CD14-positive monocyte (primary cell): ENCODE data around the gene MED9. TPM values are rescaled to one million over a fixed set of nuclear protein-coding genes. Genes with fewer than 3 reads are reported as not detected.

Experiments used
- DNase-seq, 3 donors: peaks; one replicate each; pipeline ENCODE4 v3.0.0-alpha.2; 2011 to 2022
- H2AFZ ChIP-seq: 2 replicates; pipeline ENCODE4 v1.6.0; 2012; ENCODE audit warnings: mild to moderate bottlenecking, low read depth, low read length, inconsistent platforms; ENCODE audit not compliant: insufficient read depth, poor library complexity, severe bottlenecking
- H3K27ac ChIP-seq, 2 donors: 1 replicate in 1 of 2; 2 replicates in 1 of 2; pipeline ENCODE4 v1.5.1; 2012 to 2013; ENCODE audit warnings: low read length in 2 of 2, control low read depth in 1 of 2, inconsistent platforms in 1 of 2, low read depth in 1 of 2, mild to moderate bottlenecking in 1 of 2
- H3K27me3 ChIP-seq, 2 donors: one replicate each; pipeline versions ENCODE4 v1.6.0 to v1.6.1; 2011 to 2013; ENCODE audit warnings: low read length in 2 of 2; ENCODE audit not compliant: control insufficient read depth in 2 of 2, insufficient read depth in 2 of 2
- H3K36me3 ChIP-seq, 2 donors: replicated peaks in 1 of 2; 1 replicate in 1 of 2; 2 replicates in 1 of 2; pipeline versions ENCODE4 v1.5.1 to v1.6.1; 2012 to 2013; ENCODE audit warnings: low read length in 2 of 2, control low read depth in 1 of 2, inconsistent platforms in 1 of 2, mild to moderate bottlenecking in 1 of 2; ENCODE audit not compliant: insufficient read depth in 2 of 2, control insufficient read depth in 1 of 2
- H3K4me1 ChIP-seq, 2 donors: 1 replicate in 1 of 2; 2 replicates in 1 of 2; pipeline versions ENCODE4 v1.5.1 to v1.6.1; 2012 to 2013; ENCODE audit warnings: low read length in 2 of 2, control low read depth in 1 of 2, inconsistent platforms in 1 of 2, mild to moderate bottlenecking in 1 of 2, moderate library complexity in 1 of 2; ENCODE audit not compliant: insufficient read depth in 2 of 2, control insufficient read depth in 1 of 2
- H3K4me2 ChIP-seq: replicated peaks from 2 replicates; pipeline ENCODE3; 2012; ENCODE audit warnings: low read length, moderate library complexity, mild to moderate bottlenecking; ENCODE audit not compliant: poor library complexity, severe bottlenecking; ENCODE audit errors: extremely low read depth
- H3K4me3 ChIP-seq, 3 experiments: fragments of 200-600 bp in 1 of 3; sonication (generic) in 1 of 3; replicated peaks in 1 of 3; 1 replicate in 2 of 3; 2 replicates in 1 of 3; pipeline ENCODE4 v1.5.1; 2011 to 2013; ENCODE audit warnings: low read length in 3 of 3, mild to moderate bottlenecking in 3 of 3, control low read depth in 2 of 3, low read depth in 2 of 3, inconsistent platforms in 1 of 3, moderate library complexity in 1 of 3
- H3K79me2 ChIP-seq: 2 replicates; pipeline ENCODE4 v1.6.0; 2012; ENCODE audit warnings: mild to moderate bottlenecking, control low read depth, inconsistent platforms, low read length, moderate library complexity; ENCODE audit not compliant: insufficient read depth
- H3K9ac ChIP-seq: 2 replicates; pipeline ENCODE4 v1.6.0; 2017; ENCODE audit warnings: low read length, mild to moderate bottlenecking; ENCODE audit not compliant: insufficient read depth, poor library complexity, severe bottlenecking
- H3K9me3 ChIP-seq, 2 donors: replicated peaks in 1 of 2; 1 replicate in 1 of 2; 2 replicates in 1 of 2; pipeline versions ENCODE4 v1.5.1 to v1.6.1; 2012 to 2013; ENCODE audit warnings: low read length in 2 of 2, control low read depth in 1 of 2; ENCODE audit not compliant: control insufficient read depth in 1 of 2, insufficient read depth in 1 of 2
- H4K20me1 ChIP-seq: 2 replicates; pipeline ENCODE4 v1.6.0; 2012; ENCODE audit warnings: mild to moderate bottlenecking, low read length, control low read depth, moderate library complexity; ENCODE audit not compliant: insufficient read depth
- H3K27ac Mint-ChIP-seq, 7 donors: one replicate each; pipeline ENCODE4 v1.8.0; 2020; ENCODE audit warnings: mild to moderate bottlenecking in 7 of 7, mixed read lengths in 7 of 7, moderate library complexity in 6 of 7, inconsistent platforms in 2 of 7
- H3K27me3 Mint-ChIP-seq, 3 donors: one replicate each; pipeline ENCODE4 v1.8.0; 2021 to 2022; ENCODE audit warnings: low read depth in 3 of 3, mild to moderate bottlenecking in 3 of 3, mixed read lengths in 3 of 3, moderate library complexity in 3 of 3, inconsistent platforms in 1 of 3
- H3K36me3 Mint-ChIP-seq, 2 donors: one replicate each; pipeline ENCODE4 v1.8.0; 2020; ENCODE audit warnings: mixed read lengths in 2 of 2, inconsistent platforms in 1 of 2, mild to moderate bottlenecking in 1 of 2
- H3K4me1 Mint-ChIP-seq: one replicate; pipeline ENCODE4 v1.8.0; 2020; ENCODE audit warnings: mild to moderate bottlenecking, mixed read lengths
- H3K4me3 Mint-ChIP-seq, 2 donors: one replicate each; pipeline ENCODE4 v1.8.0; 2020; ENCODE audit warnings: mild to moderate bottlenecking in 2 of 2, mixed read lengths in 2 of 2, moderate library complexity in 1 of 2
- H3K9me3 Mint-ChIP-seq, 7 donors: one replicate each; pipeline ENCODE4 v1.8.0; 2020 to 2022; ENCODE audit warnings: mixed read lengths in 7 of 7, mild to moderate bottlenecking in 6 of 7, moderate library complexity in 6 of 7, inconsistent platforms in 2 of 7
- CTCF ChIP-seq: fragments of 200-600 bp; IDR thresholded peaks from one replicate; pipeline ENCODE4 v1.8.0; 2022; ENCODE audit warnings: antibody characterized with exemption, mild to moderate bottlenecking
- WGBS: methylation state at CpG from one replicate; pipeline ENCODE4 v1.1.5; 2013; ENCODE audit warnings: missing lambda C conversion rate; ENCODE audit not compliant: insufficient coverage; 5-methylcytosine and 5-hydroxymethylcytosine counted together
- intact Hi-C, 2 donors: fragments of 100-400 bp; cut with micrococcal nuclease; formaldehyde crosslinking; loops; one replicate each; pipeline versions ENCODE4 v1.15.0 to v1.15.1; 2023
- polyA plus RNA-seq, 3 donors: library from polyadenylated mRNA; depleted of rRNA in 1 of 3; unstranded in 2 of 3; stranded (reverse) in 1 of 3; fragments of 300-500 nt in 2 of 3; fragments of >200 nt in 1 of 3; fragmentation: Illumina TruSeq in 2 of 3; gene quantifications; 1 replicate in 2 of 3; 2 replicates in 1 of 3; pipeline ENCODE4 v1.2.3, GENCODE V29; 2012 to 2021

MED9 gene
- polyA plus RNA-seq, 3 donors: 5.6 to 6.9 (median 6.1) TPM

- Histone ChIP-seq H3K4me3 (no peak overlapping the region), H3K9me3 (no peaks in the 10 kb centered on the region), H2AFZ (no peak overlapping the region), H3K36me3 (no peaks in the 10 kb centered on the region), H3K9ac (no peak overlapping the region), H4K20me1 (no peaks in the 10 kb centered on the region), H3K4me2 (no peak overlapping the region), H3K4me1 (no peaks in the 10 kb centered on the region), H3K27me3 (no peaks in the 10 kb centered on the region), H3K79me2 (no peaks in the 10 kb centered on the region), H3K27ac (no peak overlapping the region)
- Mint-ChIP-seq H3K4me3 (no peak overlapping the region), H3K9me3 (no peaks in the 10 kb centered on the region), H3K36me3 (peaks cover 0 to 3% of the 10 kb centered on the region in 2 donors), H3K27me3 (peaks cover 0 to 3% (median 1%) of the 10 kb centered on the region in 3 donors), H3K4me1 (peaks cover 1% of the 10 kb centered on the region), H3K27ac (no peak overlapping the region)
- DNase-seq: no peak
- WGBS: 97% methylated on average over 17 of the region's 22 CpGs
- TF ChIP-seq CTCF: no peak
- intact Hi-C loops: no loop called here
Observed at GRCh38 chr17:17506181-17506741, 29.5 kb downstream of the MED9 start.

- peaks cover 1% of the 10 kb centered on the region for H3K4me1 Mint-ChIP-seq
- Histone ChIP-seq H3K4me1 (no peaks in the 10 kb centered on the region), H3K4me2 (no peak overlapping the region), H3K9me3 (no peaks in the 10 kb centered on the region), H3K4me3 (no peak overlapping the region), H3K79me2 (no peaks in the 10 kb centered on the region), H3K27me3 (no peaks in the 10 kb centered on the region), H3K36me3 (no peaks in the 10 kb centered on the region), H2AFZ (no peak overlapping the region), H4K20me1 (no peaks in the 10 kb centered on the region), H3K27ac (no peak overlapping the region), H3K9ac (no peak overlapping the region)
- peaks cover 0 to 3% of the 10 kb centered on the region in 2 donors for H3K36me3 Mint-ChIP-seq
- no peaks in the 10 kb centered on the region for H3K9me3 Mint-ChIP-seq
- peaks cover under 1 to 3% (median 1%) of the 10 kb centered on the region in 3 donors for H3K27me3 Mint-ChIP-seq
- 80% methylated on average over 8 of the region's 17 CpGs for WGBS
- no peak overlapping the region for H3K27ac Mint-ChIP-seq
- no peak for TF ChIP-seq CTCF
- intact Hi-C loops: no loop called here
- DNase-seq: no peak
- H3K4me3 Mint-ChIP-seq: no peak overlapping the region
Observed at GRCh38 chr17:17506893-17507464, 30.2 kb downstream of the MED9 start.
